CD8-positive, alpha-beta memory T cell (primary cell): Measurements from ENCODE around the gene ATP6V1A. TPM values are rescaled to one million over a fixed set of nuclear protein-coding genes. Genes with fewer than 3 reads are reported as not detected.

Source experiments
- CTCF ChIA-PET: fragments of 350-600 bp; sonication (Branson Sonifier 250); formaldehyde crosslinking; loops from one replicate; lab custom pipeline; 2021; ENCODE audit warnings: antibody characterized with exemption; lab: Charles Lee
- POLR2A ChIA-PET: fragments of 350-600 bp; sonication (Branson Sonifier 250); formaldehyde crosslinking; loops from one replicate; lab custom pipeline; 2021; ENCODE audit warnings: antibody characterized with exemption; lab: Charles Lee
- DNase-seq, 5 donors: peaks; one replicate each; pipeline versions ENCODE4 v3.0.0 to v3.0.0-alpha.2; 2020 to 2022; ENCODE audit warnings: mixed read lengths in 1 of 5
- H3K27ac ChIP-seq: one replicate; pipeline ENCODE4 v1.7.0; 2013; ENCODE audit warnings: low read depth, mild to moderate bottlenecking, low read length, moderate library complexity
- H3K27me3 ChIP-seq: 2 replicates; pipeline ENCODE4 v1.7.0; 2013; ENCODE audit warnings: low read length, mild to moderate bottlenecking; ENCODE audit not compliant: insufficient read depth, poor library complexity, severe bottlenecking
- H3K36me3 ChIP-seq: 2 replicates; pipeline ENCODE4 v1.7.0; 2013; ENCODE audit warnings: mild to moderate bottlenecking, low read length, moderate library complexity; ENCODE audit not compliant: insufficient read depth
- H3K4me1 ChIP-seq: 2 replicates; pipeline ENCODE4 v1.7.0; 2013; ENCODE audit warnings: mild to moderate bottlenecking, low read length, moderate library complexity; ENCODE audit not compliant: insufficient read depth
- H3K4me3 ChIP-seq: 2 replicates; pipeline ENCODE4 v1.7.0; 2013; ENCODE audit warnings: mild to moderate bottlenecking, low read length
- H3K9me3 ChIP-seq: 2 replicates; pipeline ENCODE4 v1.7.0; 2013; ENCODE audit warnings: mild to moderate bottlenecking, low read length
- H3K27ac Mint-ChIP-seq, 8 donors: one replicate each; pipeline ENCODE4 v1.8.0; 2020 to 2021; ENCODE audit warnings: mixed read lengths in 8 of 8, mild to moderate bottlenecking in 6 of 8, inconsistent platforms in 3 of 8, moderate library complexity in 3 of 8
- H3K27me3 Mint-ChIP-seq, 2 donors: one replicate each; pipeline ENCODE4 v1.8.0; 2020 to 2021; ENCODE audit warnings: mixed read lengths in 2 of 2, mild to moderate bottlenecking in 1 of 2, moderate library complexity in 1 of 2
- H3K36me3 Mint-ChIP-seq, 3 donors: one replicate each; pipeline ENCODE4 v1.8.0; 2020 to 2021; ENCODE audit warnings: mixed read lengths in 3 of 3, inconsistent platforms in 1 of 3, mild to moderate bottlenecking in 1 of 3
- H3K4me1 Mint-ChIP-seq, 3 donors: one replicate each; pipeline ENCODE4 v1.8.0; 2020 to 2021; ENCODE audit warnings: mixed read lengths in 3 of 3, inconsistent platforms in 1 of 3, mild to moderate bottlenecking in 1 of 3
- H3K4me3 Mint-ChIP-seq, 7 donors: one replicate each; pipeline ENCODE4 v1.8.0; 2020 to 2021; ENCODE audit warnings: mixed read lengths in 7 of 7, mild to moderate bottlenecking in 6 of 7, moderate library complexity in 4 of 7, inconsistent platforms in 2 of 7
- H3K9me3 Mint-ChIP-seq, 5 donors: one replicate each; pipeline ENCODE4 v1.8.0; 2020 to 2022; ENCODE audit warnings: mixed read lengths in 5 of 5, mild to moderate bottlenecking in 3 of 5, moderate library complexity in 2 of 5, inconsistent platforms in 1 of 5
- polyA plus RNA-seq: library from polyadenylated mRNA; unstranded; fragments of 300-500 nt; fragmentation: Illumina TruSeq; gene quantifications from one replicate; pipeline ENCODE4 v1.2.3, GENCODE V29; 2021
- total RNA-seq, 2 experiments: library from RNA; stranded (reverse); gene quantifications; one replicate each; pipeline ENCODE4 v1.2.3, GENCODE V29; 2021

ATP6V1A gene
- total and polyA plus RNA-seq, 3 experiments from 2014 or later: 34.0 to 48.0 (median 45.4) TPM

- DNase-seq: peak in 1 of 5 donors; percentile 1
- Mint-ChIP-seq H3K9me3 (no peaks in the 10 kb centered on the region), H3K4me3 (no peak overlapping the region), H3K27ac (peak overlapping the region in 1 of 8 donors; percentile 24), H3K4me1 (peaks cover 0 to 2% (median 0%) of the 10 kb centered on the region in 3 donors), H3K27me3 (no peaks in the 10 kb centered on the region), H3K36me3 (peaks cover 5 to 64% (median 20%) of the 10 kb centered on the region in 3 donors)
- CTCF ChIA-PET: interaction anchor here (1.0 to 1.6 kb wide), 3 partner anchors 51 to 59 kb away, joined by 4 to 5 read pairs (median 4); no protein-coding TSS in a partner anchor
- Histone ChIP-seq H3K9me3 (no peaks in the 10 kb centered on the region), H3K27ac (no peak overlapping the region), H3K4me3 (no peak overlapping the region), H3K4me1 (no peaks in the 10 kb centered on the region), H3K36me3 (peaks cover 22% of the 10 kb centered on the region), H3K27me3 (no peaks in the 10 kb centered on the region)
- POLR2A ChIA-PET: no interaction called here
These were observed 48.9 kb downstream of the ATP6V1A start for GRCh38 chr3:113795693-113796092.

GRCh38 chr3:113802795-113803455 is 56.1 kb downstream of the ATP6V1A start:
- Mint-ChIP-seq H3K36me3 (peaks cover 12 to 80% (median 28%) of the 10 kb centered on the region in 3 donors), H3K9me3 (no peaks in the 10 kb centered on the region), H3K4me3 (no peak overlapping the region), H3K4me1 (no peaks in the 10 kb centered on the region), H3K27me3 (no peaks in the 10 kb centered on the region), H3K27ac (peak overlapping the region in 4 of 8 donors; percentile 23 to 75 (median 51))
- Histone ChIP-seq H3K4me3 (no peak overlapping the region), H3K4me1 (no peaks in the 10 kb centered on the region), H3K27ac (no peak overlapping the region), H3K9me3 (no peaks in the 10 kb centered on the region), H3K36me3 (peaks cover 25% of the 10 kb centered on the region), H3K27me3 (no peaks in the 10 kb centered on the region)
- POLR2A ChIA-PET: interaction anchor here (0.6 kb wide), 1 partner anchor 40 kb away, joined by 3 read pairs; no protein-coding TSS in a partner anchor
- no peak for DNase-seq
- CTCF ChIA-PET: interaction anchor here (1.0 to 1.2 kb wide), 2 partner anchors 41 to 58 kb away, joined by 3 to 4 read pairs; no protein-coding TSS in a partner anchor

- H3K36me3 ChIP-seq: peaks cover 18% of the 10 kb centered on the region
- POLR2A ChIA-PET: no interaction called here
These were observed 57.8 kb downstream of the ATP6V1A start for GRCh38 chr3:113804661-113805060.

GRCh38 chr3:113805249-113805648 is 58.4 kb downstream of the ATP6V1A start:
- Histone ChIP-seq H3K27me3 (no peaks in the 10 kb centered on the region), H3K27ac (no peak overlapping the region), H3K4me3 (no peak overlapping the region), H3K4me1 (no peaks in the 10 kb centered on the region), H3K9me3 (no peaks in the 10 kb centered on the region), H3K36me3 (peaks cover 16% of the 10 kb centered on the region)
- Mint-ChIP-seq H3K27me3 (no peaks in the 10 kb centered on the region), H3K27ac (peak overlapping the region in 1 of 8 donors; percentile 69), H3K36me3 (peaks cover 7 to 76% (median 29%) of the 10 kb centered on the region in 3 donors), H3K4me3 (no peak overlapping the region), H3K9me3 (no peaks in the 10 kb centered on the region), H3K4me1 (no peaks in the 10 kb centered on the region)
- DNase-seq: no peak
- POLR2A ChIA-PET: no interaction called here
- CTCF ChIA-PET: no interaction called here

More at GRCh38 chr3:113804661-113805060, 57.8 kb downstream of the ATP6V1A start:
- Mint-ChIP-seq H3K36me3 (peaks cover 7 to 76% (median 27%) of the 10 kb centered on the region in 3 donors), H3K4me3 (no peak overlapping the region), H3K9me3 (no peaks in the 10 kb centered on the region), H3K27ac (peak overlapping the region in 2 of 8 donors; percentile 5 to 32), H3K27me3 (no peaks in the 10 kb centered on the region), H3K4me1 (no peaks in the 10 kb centered on the region)
- H3K27ac ChIP-seq: no peak overlapping the region
- CTCF ChIA-PET: no interaction called here
- no peaks in the 10 kb centered on the region for H3K27me3 ChIP-seq
- H3K4me3 ChIP-seq: no peak overlapping the region
- no peak for DNase-seq
- no peaks in the 10 kb centered on the region for H3K9me3 ChIP-seq
- no peaks in the 10 kb centered on the region for H3K4me1 ChIP-seq

- H3K4me1 ChIP-seq: no peaks in the 10 kb centered on the region
- no peak for DNase-seq
- H3K4me1 Mint-ChIP-seq: no peaks in the 10 kb centered on the region
- no peak overlapping the region for H3K4me3 ChIP-seq
- H3K4me3 Mint-ChIP-seq: no peak overlapping the region
- no peaks in the 10 kb centered on the region for H3K9me3 Mint-ChIP-seq
- no peaks in the 10 kb centered on the region for H3K36me3 ChIP-seq
- CTCF ChIA-PET: interaction anchor here (0.6 to 0.9 kb wide), 2 partner anchors 27 to 42 kb away, joined by 3 read pairs; no protein-coding TSS in a partner anchor
- peaks cover 0 to 2% of the 10 kb centered on the region in 2 donors for H3K27me3 Mint-ChIP-seq
- no peaks in the 10 kb centered on the region for H3K9me3 ChIP-seq
- peaks cover 8 to 34% (median 9%) of the 10 kb centered on the region in 3 donors for H3K36me3 Mint-ChIP-seq
- H3K27ac Mint-ChIP-seq: peak overlapping the region in 1 of 8 donors; percentile 8
- no peaks in the 10 kb centered on the region for H3K27me3 ChIP-seq
- H3K27ac ChIP-seq: no peak overlapping the region
- POLR2A ChIA-PET: no interaction called here
These were observed 66.0 kb downstream of the ATP6V1A start for GRCh38 chr3:113812854-113813253.

GRCh38 chr3:113819866-113820265 is 73.0 kb downstream of the ATP6V1A start:
- Mint-ChIP-seq H3K4me1 (no peaks in the 10 kb centered on the region), H3K9me3 (no peaks in the 10 kb centered on the region), H3K36me3 (no peaks in the 10 kb centered on the region), H3K27ac (no peak overlapping the region), H3K27me3 (peaks cover under 1 to 1% of the 10 kb centered on the region in 2 donors), H3K4me3 (no peak overlapping the region)
- no peak overlapping the region for H3K4me3 ChIP-seq
- no peaks in the 10 kb centered on the region for H3K36me3 ChIP-seq
- POLR2A ChIA-PET: no interaction called here
- no peaks in the 10 kb centered on the region for H3K27me3 ChIP-seq
- H3K4me1 ChIP-seq: no peaks in the 10 kb centered on the region
- no peak for DNase-seq
- CTCF ChIA-PET: no interaction called here
- no peaks in the 10 kb centered on the region for H3K9me3 ChIP-seq
- no peak overlapping the region for H3K27ac ChIP-seq

- Histone ChIP-seq H3K27ac (no peak overlapping the region), H3K4me3 (no peak overlapping the region), H3K36me3 (no peaks in the 10 kb centered on the region), H3K4me1 (no peaks in the 10 kb centered on the region), H3K9me3 (no peaks in the 10 kb centered on the region), H3K27me3 (no peaks in the 10 kb centered on the region)
- peaks cover 1 to 6% (median 6%) of the 10 kb centered on the region in 3 donors for H3K4me1 Mint-ChIP-seq
- no peak for DNase-seq
- ChIA-PET POLR2A (no interaction called here), CTCF (interaction anchor here (1.1 to 1.4 kb wide), 2 partner anchors 14 to 20 kb away, joined by 3 to 4 read pairs; partner anchors contain the start of gene GRAMD1C)
- H3K27ac Mint-ChIP-seq: no peak overlapping the region
- H3K4me3 Mint-ChIP-seq: no peak overlapping the region
- no peaks in the 10 kb centered on the region for H3K36me3 Mint-ChIP-seq
- H3K27me3 Mint-ChIP-seq: peaks cover 3 to 4% of the 10 kb centered on the region in 2 donors
- peaks cover 0 to 1% (median 0%) of the 10 kb centered on the region in 5 donors for H3K9me3 Mint-ChIP-seq
These were observed 78.3 kb downstream of the ATP6V1A start for GRCh38 chr3:113825090-113825489.

GRCh38 chr3:113828600-113828999 is 81.8 kb downstream of the ATP6V1A start:
- H3K4me3 ChIP-seq: no peak overlapping the region
- no peak overlapping the region for H3K27ac ChIP-seq
- H3K9me3 ChIP-seq: no peaks in the 10 kb centered on the region
- ChIA-PET POLR2A (no interaction called here), CTCF (no interaction called here)
- Mint-ChIP-seq H3K9me3 (peaks cover 11 to 16% (median 14%) of the 10 kb centered on the region in 5 donors), H3K36me3 (peaks cover 2 to 11% (median 4%) of the 10 kb centered on the region in 3 donors), H3K27ac (no peak overlapping the region), H3K4me1 (peaks cover 17 to 26% (median 23%) of the 10 kb centered on the region in 3 donors), H3K4me3 (no peak overlapping the region), H3K27me3 (peaks cover 2 to 4% of the 10 kb centered on the region in 2 donors)
- H3K4me1 ChIP-seq: no peaks in the 10 kb centered on the region
- H3K27me3 ChIP-seq: no peaks in the 10 kb centered on the region
- DNase-seq: no peak
- no peaks in the 10 kb centered on the region for H3K36me3 ChIP-seq
